CD4-positive, alpha-beta T cell treated with Interferon gamma for 1 hour (primary cell): Measurements from ENCODE around the gene LARP7.
"Not testable (repeated sequence)": the region's sequence is repeated elsewhere in the genome, so short reads cannot be mapped to it uniquely, and the experiment has no call there.

Experiments used
- DNase-seq: peaks from one replicate; pipeline ENCODE4 v3.0.0-alpha.2; 2020

Gene LARP7

DNA sequence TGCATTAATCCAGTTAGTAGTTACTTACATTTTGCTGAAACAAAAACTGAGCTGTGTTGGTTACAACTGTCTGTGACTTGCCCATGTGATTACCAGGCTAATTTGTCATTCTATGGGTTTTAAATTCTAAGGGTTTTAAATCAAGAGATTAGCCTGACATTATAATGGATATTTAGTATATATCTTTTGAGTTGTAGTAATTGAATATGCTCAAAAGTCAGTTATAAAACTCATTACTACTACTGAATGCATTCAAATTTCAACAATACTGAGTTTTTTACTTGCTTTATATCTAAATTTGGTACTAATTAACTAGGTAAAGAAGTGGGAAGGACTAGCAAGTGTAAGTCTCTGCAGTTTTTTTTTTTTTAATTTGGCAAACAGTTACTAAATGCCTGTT, 14.7 kb downstream of the LARP7 start:
- no peak for DNase-seq

DNA sequence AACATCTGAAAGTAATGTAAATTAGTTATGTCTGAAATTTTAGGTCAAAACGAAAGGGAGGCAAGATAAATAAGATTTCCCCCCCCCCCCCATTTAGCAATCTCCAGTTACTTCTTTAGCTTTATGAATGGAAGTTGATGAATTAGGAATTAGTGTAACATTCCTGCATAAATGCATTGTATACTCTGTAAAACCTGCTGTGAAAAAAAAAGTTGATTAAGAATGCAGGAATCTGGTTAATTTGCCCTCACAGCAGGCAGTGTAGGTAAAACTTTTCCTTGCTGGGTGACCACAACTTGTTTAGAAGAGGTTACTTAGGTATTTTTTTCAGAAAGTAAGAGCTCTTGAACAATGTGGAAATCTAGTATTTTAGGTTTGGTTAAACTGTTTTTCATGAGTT, 15.3 kb downstream of the LARP7 start:
- DNase-seq, result no peak

DNA sequence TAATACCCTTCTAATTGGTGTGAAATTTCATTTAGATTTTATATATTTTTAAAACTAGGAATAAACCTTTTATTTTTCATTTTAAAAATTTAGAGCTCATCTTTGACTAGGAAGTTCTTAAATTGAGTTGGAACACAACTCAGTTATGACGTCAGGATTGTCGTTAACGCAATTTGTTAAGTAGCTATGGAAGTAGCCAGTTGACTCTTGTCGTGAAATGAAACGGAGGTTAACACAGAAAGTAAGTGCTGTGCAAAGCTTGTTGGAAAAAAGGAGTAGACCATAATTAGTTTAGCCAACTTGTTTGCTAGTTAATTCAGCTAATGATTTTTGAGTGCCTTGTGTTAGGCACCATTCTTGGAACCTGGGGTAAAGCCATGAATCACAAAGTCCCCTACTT, 18.3 kb downstream of the LARP7 start:
- DNase-seq, result no peak

DNA sequence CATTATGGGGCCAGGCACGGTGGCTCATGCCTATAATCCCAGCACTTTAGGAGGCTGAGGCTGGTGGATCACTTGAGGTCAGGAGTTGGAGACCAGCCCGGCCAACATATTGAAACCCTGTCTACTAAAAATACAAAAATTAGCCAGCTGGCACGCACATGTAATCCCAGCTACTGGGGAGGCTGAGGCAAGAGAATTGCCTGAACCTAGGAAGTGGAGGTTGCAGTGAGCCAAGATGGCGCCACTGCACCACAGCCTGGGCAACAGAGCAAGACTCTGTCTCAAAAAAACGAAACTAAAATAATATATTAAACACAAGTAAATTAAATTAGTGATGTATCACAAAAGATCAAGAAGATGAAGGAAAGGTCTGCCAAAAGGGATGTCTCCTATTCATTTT, 19.2 kb downstream of the LARP7 start:
- DNase-seq, result not testable (repeated sequence)

DNA sequence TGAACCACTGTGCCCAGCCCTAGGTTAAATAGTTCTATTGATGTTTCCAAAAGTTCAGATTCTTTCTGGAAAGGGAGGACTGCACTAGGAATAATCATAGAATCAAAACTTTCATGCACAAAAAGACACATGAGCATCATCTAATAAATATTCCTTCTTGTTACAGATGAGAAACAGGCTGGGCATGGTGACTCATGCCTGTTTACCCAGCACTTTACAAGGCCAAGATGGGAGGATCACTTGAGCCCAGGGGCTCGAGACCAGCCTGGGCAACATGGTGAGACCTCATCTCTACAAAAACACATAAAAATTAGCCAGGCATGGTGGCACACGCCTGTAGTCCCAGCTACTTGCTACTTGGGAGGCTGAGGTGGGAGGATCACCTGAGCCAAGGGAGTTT, 27.7 kb downstream of the LARP7 start:
- no peak for DNase-seq

DNA sequence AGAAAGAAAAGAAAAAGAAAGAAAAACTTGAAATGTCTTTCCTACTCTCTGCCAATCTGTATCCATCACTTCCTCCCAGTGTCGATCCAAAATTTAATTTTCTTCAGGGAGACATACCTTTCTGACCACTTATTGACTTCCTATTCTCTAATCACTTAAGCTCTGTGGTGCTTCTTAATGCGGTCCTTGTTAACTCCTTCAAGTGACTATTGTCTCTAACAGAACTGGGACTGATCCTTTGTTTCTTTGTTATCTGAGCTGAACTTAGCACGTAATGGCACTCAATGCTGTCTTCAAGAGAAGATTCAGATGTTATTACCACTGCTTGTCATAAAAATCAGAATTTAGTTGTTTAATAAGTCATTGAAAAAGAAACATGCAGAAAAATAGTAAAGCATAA, 31.2 kb downstream of the LARP7 start:
- DNase-seq, result no peak

DNA sequence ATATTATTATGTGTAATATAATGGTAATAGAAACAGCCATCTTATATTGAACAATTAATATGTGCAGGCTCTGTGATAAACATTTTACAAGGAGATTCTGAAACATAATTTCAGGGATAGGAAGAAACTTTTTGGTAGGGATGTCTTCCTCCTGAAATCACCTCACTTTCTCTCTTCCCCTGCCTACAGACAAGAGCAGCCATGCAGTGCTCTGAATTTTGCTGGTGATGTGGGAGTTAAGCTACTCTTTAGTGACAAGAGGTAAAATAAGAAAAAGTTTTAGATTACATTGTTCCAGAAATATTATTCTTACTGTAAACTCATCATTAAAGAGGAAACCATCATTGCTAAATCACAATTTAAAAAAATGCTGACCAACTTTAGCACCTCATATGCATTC, 36.1 kb downstream of the LARP7 start:
- no peak for DNase-seq

DNA sequence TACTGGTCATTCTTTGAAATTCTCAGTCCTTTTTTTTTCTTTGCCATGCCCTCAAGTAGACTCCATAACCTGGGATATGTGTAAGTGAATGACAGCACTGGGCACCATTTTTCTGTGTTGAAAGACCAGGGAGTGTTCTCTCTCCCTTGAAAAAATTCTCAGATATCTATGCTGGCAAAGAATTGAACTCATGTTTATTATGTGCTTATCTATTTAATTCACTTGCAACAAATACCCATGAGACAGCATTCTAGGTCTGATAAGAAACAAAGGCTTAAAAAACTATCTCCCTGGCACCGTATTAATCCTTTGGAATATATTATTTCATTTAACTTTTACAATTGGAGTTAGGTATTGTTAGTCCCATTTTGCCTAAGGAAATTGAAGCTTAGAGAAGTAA, 36.7 kb downstream of the LARP7 start:
- no peak for DNase-seq

DNA sequence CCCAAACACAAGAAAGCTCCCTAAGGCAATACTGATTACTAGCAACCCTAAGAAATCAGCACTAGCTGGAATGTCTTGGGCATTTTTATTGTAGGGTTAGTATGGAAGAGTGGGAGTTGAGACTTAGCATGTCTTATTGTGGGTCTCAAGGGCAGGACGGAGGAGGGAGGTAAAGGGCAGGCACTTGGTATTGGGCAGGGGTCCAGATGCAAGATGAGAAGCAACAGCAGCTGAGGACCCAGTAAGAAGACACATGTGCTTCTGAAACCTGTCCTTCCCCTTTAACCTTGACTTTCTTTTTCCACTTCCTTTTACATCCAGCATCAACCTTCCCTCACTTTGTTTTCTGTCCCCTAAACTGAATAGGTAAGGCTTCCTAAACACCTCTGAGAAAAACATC, 37.4 kb downstream of the LARP7 start:
- DNase-seq, result no peak

DNA sequence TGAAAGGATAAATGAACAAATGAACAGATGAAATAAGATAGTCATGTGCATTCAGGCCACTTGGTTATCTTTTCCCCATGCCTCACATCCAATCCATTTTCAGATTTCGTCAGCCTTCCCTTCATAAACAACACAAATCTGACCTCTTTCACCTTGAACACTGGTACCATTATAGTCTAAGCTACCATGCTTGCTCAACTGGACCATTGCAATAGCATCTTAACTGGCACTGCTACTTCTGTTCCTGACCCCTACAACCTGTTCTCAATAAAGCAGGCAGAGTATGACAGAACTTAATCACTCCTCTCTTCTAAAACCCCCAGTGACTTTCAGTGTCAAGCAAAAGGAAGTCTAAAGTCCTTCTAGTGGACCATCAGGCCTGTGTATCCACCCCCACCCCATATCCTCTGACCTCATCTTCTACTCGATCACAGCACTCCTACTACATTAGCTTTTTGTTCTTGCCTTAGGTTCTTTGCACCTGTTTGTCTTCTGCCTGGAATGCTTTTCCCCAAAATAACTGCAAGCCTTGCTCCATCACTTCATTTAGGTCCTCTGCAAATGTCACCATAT, 40.7 kb downstream of the LARP7 start:
- no peak for DNase-seq

DNA sequence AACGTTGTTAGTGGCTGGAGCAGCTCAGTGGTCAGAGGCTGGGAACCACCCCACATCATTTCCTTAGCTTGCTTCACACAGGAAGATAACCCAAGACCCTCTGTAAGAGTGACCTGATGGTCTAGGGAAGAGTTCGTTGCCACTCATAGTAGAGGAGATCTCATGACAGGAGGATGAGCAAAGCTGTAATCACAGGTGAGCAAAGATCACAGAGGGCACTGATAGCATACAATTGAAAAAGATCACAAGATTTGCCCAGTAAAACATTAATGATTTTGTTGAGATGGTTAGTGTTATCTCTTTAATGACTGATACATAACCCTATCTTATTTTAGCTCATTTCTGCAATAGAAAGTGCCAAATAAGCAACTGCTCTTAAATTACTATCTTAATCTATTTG, 44.1 kb downstream of the LARP7 start:
- DNase-seq, result no peak

DNA sequence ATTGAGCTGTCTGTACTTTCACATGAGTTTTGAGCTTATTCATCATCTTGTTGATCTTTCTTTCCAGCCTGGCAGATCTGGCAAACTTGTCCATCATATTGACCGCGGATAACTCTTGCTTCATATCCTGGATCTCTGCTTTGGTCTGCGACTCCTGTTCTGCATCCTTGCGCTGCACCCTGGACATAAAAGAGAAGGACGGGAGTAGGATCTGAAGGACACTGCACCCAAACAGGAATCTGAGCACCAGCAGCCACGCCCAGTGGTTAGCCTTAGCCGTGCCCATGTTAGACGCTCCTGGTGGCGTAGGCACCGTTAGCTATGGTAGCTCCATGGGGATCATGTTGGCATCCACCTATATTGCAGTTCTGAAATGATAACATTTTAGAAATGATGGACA, 56.6 kb downstream of the LARP7 start:
- DNase-seq, result no peak

DNA sequence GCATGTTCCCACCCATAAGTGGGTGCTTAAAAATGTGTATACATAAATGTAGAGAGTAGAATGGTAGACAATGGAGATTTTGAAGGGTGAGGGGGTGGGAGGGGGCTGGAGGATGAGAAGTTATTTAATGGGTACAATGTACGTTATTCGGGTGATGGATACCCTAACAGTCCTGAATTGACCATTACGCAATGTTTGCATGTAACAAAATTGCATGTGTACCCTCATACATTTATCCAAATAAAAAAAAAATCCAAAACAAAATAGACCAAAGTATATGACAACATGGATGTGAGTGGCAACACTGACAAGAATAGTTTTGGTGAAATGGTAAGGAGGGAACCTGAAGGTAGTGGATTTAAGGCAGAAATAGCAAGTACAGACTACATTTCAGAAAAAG, 63.7 kb downstream of the LARP7 start:
- DNase-seq, result no peak

DNA sequence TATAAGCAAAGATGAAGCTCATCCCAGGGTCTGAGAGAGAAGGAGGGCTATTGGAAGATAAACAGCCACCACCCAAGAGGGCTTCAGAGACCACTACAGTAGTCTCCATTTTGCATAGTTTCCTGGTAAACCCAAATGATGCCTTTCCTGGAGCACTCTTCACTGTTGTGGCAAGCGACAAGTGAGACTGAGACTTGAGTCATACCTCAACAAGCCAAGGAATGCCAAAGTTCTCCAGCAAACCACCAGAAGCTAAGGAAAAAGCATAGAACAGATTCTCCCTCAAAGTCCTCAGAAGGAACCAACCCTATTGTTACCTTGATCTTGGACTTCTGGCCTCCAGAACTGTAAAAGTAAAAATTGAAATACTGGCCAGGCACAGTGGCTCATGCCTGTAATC, 65.9 kb downstream of the LARP7 start:
- no peak for DNase-seq

DNA sequence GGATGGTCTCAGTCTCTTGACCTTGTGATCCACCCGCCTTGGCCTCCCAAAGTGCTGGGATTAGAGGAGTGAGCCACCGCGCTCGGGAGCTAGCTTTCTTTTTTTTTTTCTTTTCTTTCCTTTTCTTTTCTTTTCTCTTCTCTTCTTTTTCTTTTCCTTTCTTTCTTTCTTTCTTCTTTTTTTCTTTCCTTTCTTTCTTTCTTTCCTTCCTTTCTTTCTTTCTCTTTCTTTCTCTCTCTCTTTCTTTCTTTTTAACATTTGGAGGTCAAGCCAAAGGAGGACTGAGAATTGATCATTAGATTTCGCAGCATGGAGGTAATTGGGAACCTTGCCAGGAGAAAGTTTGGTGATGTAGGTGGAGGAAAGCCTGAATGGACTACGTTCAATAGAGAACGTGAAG, 67.4 kb downstream of the LARP7 start:
- no peak for DNase-seq

DNA sequence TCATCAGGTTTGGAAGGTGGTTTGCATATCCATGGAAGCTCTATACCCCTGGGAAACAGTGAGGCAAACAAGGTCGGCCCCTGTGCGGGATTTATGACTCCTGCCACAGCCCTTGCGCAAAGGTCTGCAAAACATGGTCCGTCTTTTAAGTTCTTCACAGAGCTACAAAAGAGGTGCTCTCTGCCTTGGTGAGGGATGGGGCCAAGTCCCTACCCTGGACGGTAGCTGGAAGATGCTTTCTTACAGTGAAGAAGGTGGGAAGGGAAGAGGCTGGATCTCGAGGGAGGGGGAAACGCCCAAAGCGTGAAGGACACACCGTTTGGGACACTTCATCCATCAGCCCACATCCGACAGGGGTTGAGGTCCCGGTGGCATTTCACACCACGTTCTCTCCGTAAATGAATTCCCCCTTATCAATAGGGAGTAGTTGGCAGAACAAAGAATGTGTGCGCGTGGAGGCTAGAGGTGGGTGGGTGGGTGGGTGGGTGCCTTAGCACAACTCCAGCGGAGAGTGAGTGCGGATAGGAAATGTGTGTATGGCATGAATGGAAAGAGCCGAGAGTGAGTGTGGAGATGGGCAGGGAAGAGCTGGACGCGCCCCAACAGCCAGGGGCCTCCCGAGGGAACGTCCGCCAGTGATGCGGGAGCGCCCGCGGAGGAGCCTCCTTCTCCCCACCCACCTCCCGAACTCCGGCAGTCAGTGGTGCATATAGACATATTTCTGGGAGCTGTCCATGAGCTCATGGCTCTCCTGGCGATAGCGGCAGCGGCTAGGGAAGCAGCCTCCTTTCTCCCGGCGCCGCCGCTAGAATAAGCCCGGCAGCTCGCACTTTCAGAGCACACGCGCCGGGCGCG, 68.3 kb downstream of the LARP7 start:
- no peak for DNase-seq

DNA sequence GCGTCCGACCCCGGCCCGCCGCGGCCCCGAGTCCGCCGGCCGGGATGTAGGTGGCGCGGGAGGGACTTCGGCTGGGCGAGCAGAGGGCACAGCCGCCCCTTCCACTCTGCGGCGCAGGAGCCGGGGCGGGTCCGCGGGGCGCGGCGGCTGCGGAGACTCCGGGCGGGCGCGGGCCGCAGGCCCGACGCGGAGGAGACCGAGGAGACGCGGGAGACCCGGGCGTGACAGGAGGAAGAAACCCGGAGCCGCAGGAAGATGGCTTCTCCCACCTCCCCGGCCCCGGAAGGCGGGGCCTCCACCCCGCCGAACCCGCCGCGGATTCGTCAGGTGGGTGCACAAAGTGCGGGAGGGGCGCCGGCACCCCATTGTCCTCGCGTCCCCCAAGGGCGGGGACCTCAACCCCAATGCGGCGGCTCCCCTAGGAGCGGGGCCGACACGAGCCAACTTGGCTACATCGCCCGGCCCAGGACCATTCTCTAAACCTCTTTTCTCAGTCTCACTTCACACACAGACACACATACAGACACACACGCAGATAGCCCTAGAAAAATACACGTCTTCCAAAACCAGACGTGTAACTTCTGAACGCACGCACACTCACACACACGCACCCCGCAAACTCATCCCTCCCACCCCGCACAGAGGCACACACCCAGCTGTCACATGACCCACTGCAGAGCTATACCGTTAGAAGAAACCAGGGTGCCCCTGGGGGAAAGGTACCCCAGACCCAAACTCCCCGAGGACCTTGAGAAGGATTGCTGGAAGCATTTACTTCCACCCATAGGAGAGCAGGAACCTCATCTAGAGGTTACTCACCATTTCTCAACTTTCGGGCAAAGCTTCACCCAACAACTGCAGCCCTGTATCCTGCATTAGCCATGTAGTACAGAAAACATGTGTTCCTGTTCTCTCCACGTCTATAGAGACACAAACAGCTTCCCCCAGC, 69.2 kb downstream of the LARP7 start:
- DNase-seq, result not testable (repeated sequence)

DNA sequence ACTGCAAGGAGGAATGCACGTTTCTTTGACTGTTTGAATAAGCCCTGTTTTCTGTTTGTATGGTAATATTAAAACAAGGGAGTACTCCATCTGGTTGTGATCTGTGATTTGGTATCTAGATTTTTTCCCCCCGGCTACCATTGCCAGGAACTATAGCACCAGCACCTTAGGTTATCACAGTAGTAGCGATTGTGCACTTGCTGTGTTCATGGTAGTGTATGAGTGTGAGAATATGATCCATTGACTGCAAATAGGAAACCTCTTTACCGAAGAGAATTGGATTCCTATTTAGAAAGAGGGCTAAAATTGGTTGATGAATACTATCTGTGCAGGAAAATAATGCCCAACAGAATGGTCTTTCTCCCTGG, 69.9 kb downstream of the LARP7 start:
- DNase-seq, result no peak
